Osteoblast (primary cell): ENCODE results near the gene CAMTA1. TPM values are rescaled to one million over a fixed set of nuclear protein-coding genes. Genes with fewer than 3 reads are reported as not detected.

Experiments
- DNase-seq: peaks from one replicate; pipeline ENCODE4 v3.0.0; 2011; ENCODE audit warnings: low spot score, mixed read lengths; ENCODE audit not compliant: insufficient read length; ENCODE audit errors: missing footprints
- H2AFZ ChIP-seq: 2 replicates; pipeline ENCODE4 v1.6.0; 2011; ENCODE audit warnings: mild to moderate bottlenecking, low read length
- H3K27ac ChIP-seq: 2 replicates; pipeline ENCODE4 v1.5.1; 2011; ENCODE audit warnings: mild to moderate bottlenecking, low read depth, low read length, moderate library complexity
- H3K27me3 ChIP-seq: 2 replicates; pipeline ENCODE4 v1.6.0; 2012; ENCODE audit warnings: mild to moderate bottlenecking, control low read depth, inconsistent platforms, low read length, moderate library complexity; ENCODE audit not compliant: insufficient read depth
- H3K36me3 ChIP-seq: 2 replicates; pipeline ENCODE4 v1.5.1; 2011; ENCODE audit warnings: mild to moderate bottlenecking, low read length, control low read depth, moderate library complexity; ENCODE audit not compliant: insufficient read depth
- H3K4me1 ChIP-seq: 2 replicates; pipeline ENCODE4 v1.5.1; 2011; ENCODE audit warnings: mild to moderate bottlenecking, low read length, control low read depth, moderate library complexity; ENCODE audit not compliant: insufficient read depth
- H3K4me2 ChIP-seq: 2 replicates; pipeline ENCODE4 v1.6.0; 2011; ENCODE audit warnings: mild to moderate bottlenecking, low read length; ENCODE audit not compliant: insufficient read depth
- H3K4me3 ChIP-seq: fragments of 200-600 bp; sonication (generic); 3 replicates; pipeline ENCODE4 v1.5.1; 2012; ENCODE audit warnings: mild to moderate bottlenecking, low read length, inconsistent platforms; ENCODE audit not compliant: insufficient read depth
- H3K79me2 ChIP-seq: 2 replicates; pipeline ENCODE4 v1.6.0; 2012; ENCODE audit warnings: mild to moderate bottlenecking, low read length, control low read depth, inconsistent platforms; ENCODE audit not compliant: insufficient read depth
- H3K9me3 ChIP-seq: 2 replicates; pipeline ENCODE4 v1.5.1; 2011; ENCODE audit warnings: low read depth, low read length, control low read depth
- H4K20me1 ChIP-seq: 2 replicates; pipeline ENCODE4 v1.6.0; 2012; ENCODE audit warnings: mild to moderate bottlenecking, low read length, control low read depth; ENCODE audit not compliant: insufficient read depth
- total RNA-seq: library from RNA; depleted of rRNA; stranded (reverse); fragments of >200 nt; gene quantifications from 2 replicates; pipeline ENCODE4 v1.2.3, GENCODE V29; 2012
- TF ChIP-seq, protein P1 (sequence below): IDR thresholded peaks from 2 replicates; pipeline ENCODE4 v1.5.1; 2011; ENCODE audit warnings: mild to moderate bottlenecking, low read depth, low read length, moderate library complexity; ENCODE audit errors: extremely low read depth

The CAMTA1 gene
- total RNA-seq, 1 donor: 47.4 TPM

DNA sequence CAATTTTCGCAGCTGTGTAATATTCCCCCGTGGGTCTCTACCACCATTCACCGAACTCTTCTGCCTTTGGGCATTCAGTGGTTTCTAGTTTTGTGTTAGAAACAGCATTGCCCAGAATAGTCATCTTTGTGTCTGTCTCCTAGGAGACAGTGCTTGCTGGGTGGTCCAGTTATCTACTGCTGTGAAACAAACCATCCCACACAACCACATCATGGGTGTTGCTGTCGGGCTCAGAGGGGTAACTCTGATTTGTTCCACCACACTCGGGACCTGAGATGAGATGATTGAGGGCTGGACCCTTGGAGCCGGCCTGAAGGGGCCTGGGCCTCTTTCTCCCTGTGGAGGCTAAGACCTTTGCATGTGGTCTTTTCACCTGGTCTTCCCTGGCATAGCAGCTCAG, 558.6 kb downstream of the CAMTA1 start:
- Histone ChIP-seq H3K4me3 (no peak overlapping the region), H2AFZ (no peak overlapping the region), H3K79me2 (no peaks in the 10 kb centered on the region), H3K9me3 (no peaks in the 10 kb centered on the region), H3K36me3 (no peaks in the 10 kb centered on the region), H4K20me1 (no peaks in the 10 kb centered on the region), H3K27me3 (no peaks in the 10 kb centered on the region), H3K4me2 (no peak overlapping the region), H3K4me1 (peaks cover 5% of the 10 kb centered on the region), H3K27ac (no peak overlapping the region)
- no peak for DNase-seq
- TF ChIP-seq, protein P1, sequence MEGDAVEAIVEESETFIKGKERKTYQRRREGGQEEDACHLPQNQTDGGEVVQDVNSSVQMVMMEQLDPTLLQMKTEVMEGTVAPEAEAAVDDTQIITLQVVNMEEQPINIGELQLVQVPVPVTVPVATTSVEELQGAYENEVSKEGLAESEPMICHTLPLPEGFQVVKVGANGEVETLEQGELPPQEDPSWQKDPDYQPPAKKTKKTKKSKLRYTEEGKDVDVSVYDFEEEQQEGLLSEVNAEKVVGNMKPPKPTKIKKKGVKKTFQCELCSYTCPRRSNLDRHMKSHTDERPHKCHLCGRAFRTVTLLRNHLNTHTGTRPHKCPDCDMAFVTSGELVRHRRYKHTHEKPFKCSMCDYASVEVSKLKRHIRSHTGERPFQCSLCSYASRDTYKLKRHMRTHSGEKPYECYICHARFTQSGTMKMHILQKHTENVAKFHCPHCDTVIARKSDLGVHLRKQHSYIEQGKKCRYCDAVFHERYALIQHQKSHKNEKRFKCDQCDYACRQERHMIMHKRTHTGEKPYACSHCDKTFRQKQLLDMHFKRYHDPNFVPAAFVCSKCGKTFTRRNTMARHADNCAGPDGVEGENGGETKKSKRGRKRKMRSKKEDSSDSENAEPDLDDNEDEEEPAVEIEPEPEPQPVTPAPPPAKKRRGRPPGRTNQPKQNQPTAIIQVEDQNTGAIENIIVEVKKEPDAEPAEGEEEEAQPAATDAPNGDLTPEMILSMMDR: no peak

DNA sequence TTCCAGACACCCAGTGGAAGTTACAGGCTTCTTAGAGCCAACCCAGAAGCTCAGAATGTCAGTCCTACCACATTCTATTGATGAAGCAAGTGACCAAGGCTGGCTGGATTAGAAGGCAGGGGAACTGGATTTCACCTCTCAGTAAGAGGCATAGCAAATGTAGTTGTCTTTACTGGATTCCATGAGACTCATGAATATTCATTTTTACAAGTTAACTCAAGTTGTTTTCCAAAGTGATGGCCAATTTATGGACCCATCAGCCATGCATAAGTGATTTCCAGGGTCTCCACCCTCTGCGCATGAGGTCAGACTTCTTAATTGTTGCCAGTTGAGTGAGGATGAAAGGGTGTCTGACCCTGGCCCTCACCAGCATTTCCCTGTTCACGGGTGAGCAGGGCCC, 559.0 kb downstream of the CAMTA1 start:
- Histone ChIP-seq H3K4me1 (peaks cover 5% of the 10 kb centered on the region), H2AFZ (no peak overlapping the region), H3K36me3 (no peaks in the 10 kb centered on the region), H3K27ac (no peak overlapping the region), H4K20me1 (no peaks in the 10 kb centered on the region), H3K4me2 (no peak overlapping the region), H3K79me2 (no peaks in the 10 kb centered on the region), H3K4me3 (no peak overlapping the region), H3K9me3 (no peaks in the 10 kb centered on the region), H3K27me3 (no peaks in the 10 kb centered on the region)
- TF ChIP-seq, protein P1: no peak
- no peak for DNase-seq

DNA sequence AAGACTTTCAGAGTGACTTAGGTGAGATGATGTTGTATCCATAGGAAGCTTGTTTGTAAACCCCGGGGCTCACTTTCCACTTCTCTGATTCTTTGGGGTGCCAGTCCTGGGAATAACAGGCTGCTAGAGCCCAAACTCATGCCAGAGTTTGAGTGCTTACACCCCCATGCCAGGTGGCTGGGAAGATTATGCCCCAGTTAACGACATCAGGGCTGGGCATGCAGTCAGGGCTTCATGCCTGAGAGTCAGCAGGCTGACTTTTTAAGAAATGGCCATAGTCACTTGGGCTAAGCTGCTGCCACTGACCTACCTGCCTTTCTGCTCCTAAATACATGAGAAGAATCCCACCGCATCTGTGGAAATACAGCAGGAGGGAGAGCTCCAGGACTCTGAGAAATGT, 560.3 kb downstream of the CAMTA1 start:
- H3K36me3 ChIP-seq: no peaks in the 10 kb centered on the region
- TF ChIP-seq, protein P1: no peak
- no peaks in the 10 kb centered on the region for H3K9me3 ChIP-seq
- no peaks in the 10 kb centered on the region for H3K27me3 ChIP-seq
- peaks cover 5% of the 10 kb centered on the region for H3K4me1 ChIP-seq
- H4K20me1 ChIP-seq: no peaks in the 10 kb centered on the region
- DNase-seq: no peak
- no peak overlapping the region for H3K4me3 ChIP-seq
- H3K4me2 ChIP-seq: no peak overlapping the region
- no peaks in the 10 kb centered on the region for H3K79me2 ChIP-seq
- H2AFZ ChIP-seq: no peak overlapping the region
- no peak overlapping the region for H3K27ac ChIP-seq

DNA sequence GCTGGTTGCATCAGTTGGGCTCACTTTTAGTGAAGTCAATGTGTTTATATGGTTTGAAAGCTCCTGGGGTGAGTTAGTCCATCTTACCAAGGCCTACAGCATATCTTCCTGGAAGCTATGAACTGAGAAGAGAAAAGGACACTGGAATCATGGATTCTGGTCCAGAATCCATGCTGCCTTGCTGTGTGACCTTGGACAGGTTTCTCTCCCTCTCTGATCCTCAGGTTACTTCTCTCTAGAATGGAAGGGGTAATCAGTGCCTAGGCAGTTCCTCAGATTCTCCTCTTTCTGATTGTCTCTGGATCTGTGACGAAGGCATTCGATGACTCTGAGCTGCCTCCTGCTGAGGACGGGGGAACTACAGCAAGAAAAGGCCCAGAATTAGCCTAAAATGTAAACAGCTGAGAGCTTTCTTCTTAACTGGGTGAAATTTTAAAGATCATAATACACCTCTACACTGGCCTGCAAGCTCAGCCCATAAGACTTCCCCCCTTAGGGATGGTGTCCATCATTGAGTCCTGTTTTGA, 560.9 kb downstream of the CAMTA1 start:
- no peaks in the 10 kb centered on the region for H4K20me1 ChIP-seq
- no peak overlapping the region for H3K27ac ChIP-seq
- H3K27me3 ChIP-seq: no peaks in the 10 kb centered on the region
- no peak for DNase-seq
- H3K79me2 ChIP-seq: no peaks in the 10 kb centered on the region
- H3K4me2 ChIP-seq: no peak overlapping the region
- H3K36me3 ChIP-seq: no peaks in the 10 kb centered on the region
- H3K4me3 ChIP-seq: no peak overlapping the region
- TF ChIP-seq, protein P1: no peak
- peaks cover 5% of the 10 kb centered on the region for H3K4me1 ChIP-seq
- no peak overlapping the region for H2AFZ ChIP-seq
- H3K9me3 ChIP-seq: no peaks in the 10 kb centered on the region
